ENCODE measurements around the gene RORB.
A peak's percentile ranks its signal among the peaks of the same experiment; 100 is the strongest.
"Not testable (repeated sequence)": the region's sequence is repeated elsewhere in the genome, so short reads cannot be mapped to it uniquely, and the experiment has no call there.

The RORB gene

DNA sequence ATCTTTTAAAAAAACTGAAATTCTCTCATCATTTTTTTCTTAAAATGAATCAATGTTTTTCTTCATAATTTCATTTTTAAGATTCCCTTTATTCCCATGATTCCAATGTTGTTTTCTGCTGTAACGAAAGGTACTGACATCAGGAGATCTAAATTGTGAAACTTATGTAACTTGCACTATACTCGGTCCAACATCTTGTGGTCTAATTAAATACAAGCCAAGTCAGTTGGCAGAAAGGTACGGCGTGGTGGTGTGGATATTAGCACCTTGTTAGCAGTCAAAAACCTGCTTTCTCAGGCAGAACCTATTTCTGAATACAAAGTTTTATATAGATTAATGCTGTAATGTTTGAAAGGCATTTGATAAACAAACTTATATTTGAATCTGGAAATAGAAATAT, 20.1 kb downstream of the RORB start:
- no peak for DNase-seq

DNA sequence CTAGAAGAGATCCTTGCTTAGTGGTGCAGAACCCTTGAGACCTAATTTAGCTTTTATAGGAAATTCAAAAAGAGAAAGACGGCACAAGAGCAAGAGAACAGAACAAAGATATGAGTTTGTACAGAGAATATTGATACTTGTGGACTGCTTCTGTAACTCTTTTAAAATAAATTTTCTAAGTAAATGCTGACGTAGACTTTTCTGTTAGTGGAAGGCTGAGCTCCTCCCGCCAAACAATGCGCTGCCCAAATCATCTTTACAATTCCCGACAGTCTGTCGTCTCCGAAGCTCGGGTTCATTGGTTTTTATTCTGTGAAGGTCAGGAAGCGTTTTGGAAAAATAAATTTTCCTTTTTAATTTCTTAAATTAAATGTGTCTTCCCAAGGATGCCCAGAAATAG, 22.3 kb downstream of the RORB start:
- no peak for DNase-seq

DNA sequence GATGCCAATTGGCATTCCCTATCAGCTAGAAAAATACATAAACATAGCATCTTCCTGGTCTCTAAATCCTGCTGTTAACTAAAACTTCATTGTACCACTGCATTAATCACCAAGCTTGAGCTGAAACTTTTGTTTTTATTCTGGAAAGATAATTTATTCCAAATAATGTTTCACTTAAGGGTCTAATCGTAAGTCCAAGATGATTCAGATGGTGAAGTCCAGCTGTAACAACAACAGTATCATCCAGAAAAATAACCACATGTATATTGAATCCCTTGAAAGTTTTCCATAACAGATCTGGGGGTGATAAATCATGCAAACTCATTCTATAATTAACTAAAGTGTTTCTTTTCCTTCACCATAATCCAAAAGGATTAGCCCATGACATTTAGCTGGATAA, 23.9 kb downstream of the RORB start:
- DNase-seq = no peak

DNA sequence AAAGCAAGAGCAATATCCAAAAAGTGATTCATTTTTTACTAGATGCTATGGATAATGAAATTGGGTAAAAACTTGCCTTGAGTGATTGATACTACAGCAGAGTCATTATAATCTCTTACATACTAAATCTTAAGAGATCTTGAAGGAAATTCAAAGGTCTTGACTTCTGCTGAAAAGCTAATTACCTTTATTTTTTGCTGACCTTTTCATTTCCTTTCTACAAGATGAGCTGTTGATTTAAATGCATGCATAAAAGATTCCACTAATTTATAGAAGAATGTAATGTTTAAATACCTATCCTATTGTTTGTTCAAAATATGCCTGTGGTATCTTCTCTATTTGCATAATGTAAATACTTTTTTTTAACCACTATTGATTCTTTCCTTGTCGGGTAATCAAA, 27.2 kb downstream of the RORB start:
- no peak for DNase-seq

DNA sequence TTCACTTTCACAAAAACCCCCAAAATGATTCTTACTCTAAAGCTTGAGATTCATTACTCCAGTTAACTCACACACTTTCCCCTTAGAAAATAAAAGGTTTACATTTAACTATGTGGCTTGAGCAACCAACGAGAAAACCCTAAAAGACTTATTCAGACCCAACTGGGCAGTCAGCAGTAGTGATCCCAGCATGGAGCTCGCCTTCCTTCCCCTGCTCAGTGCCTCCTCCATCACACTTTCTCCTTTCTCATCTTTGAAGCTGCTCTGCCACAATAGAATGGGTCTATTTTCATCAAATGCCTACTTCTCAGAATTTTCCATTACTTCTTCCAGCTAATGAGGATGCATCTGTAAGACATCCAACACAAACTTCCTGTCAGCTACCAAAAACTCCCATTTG, 29.1 kb downstream of the RORB start:
- DNase-seq = no peak

DNA sequence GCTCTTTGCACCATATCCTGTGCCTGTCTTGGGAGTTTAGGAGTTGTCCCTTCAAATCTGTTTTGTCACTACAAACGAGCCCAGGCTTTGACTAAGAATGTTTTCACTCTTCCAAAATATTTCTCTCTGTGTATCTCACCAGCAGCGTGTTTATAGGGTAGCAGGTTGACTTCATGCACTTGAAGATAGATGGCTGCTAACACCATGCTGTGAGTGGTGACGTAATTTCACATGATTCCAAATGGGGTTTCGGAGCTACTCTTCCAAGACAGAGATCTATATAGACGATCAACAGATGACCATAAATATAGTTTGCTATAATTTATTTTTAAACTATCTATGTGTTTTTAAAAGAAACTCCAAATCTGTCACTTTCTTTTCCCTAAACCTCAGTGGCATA, 30.6 kb downstream of the RORB start:
- no peak for DNase-seq

DNA sequence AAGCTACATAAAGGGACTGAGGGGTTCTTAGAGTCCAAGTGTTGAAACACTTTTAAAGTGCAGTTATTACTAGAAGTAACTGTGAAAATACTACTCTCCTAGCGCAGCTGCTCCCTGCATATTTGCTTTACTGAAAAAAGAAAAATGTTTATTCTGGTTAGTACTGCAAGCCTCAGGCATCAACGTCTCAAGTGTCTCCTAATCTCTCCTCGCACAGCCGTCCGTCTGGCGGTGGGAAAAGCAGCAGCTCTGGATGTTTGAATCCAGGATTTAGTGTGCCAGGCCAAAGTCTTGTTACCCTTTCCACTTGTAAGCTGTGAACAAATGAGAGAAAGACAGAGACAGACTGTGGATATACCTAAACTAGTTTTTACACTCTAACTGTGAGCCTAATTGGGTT, 31.1 kb downstream of the RORB start:
- no peak for DNase-seq

DNA sequence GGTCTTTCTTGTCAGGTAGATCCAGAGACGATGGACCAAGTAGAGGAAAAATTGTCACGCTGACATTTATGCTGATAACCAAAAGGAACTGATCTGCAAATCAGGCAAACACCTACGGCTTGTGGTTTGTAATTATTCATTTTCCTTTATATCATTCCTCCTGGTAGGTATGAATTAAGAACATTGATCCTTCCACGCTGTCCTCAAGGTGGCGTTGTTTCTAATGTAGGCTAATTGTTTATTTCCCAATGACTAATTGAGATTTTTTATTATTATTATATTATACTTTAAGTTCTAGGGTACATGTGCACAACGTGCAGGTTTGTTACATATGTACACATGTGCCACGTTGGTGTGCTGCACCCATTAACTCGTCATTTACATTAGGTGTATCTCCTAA, 33.3 kb downstream of the RORB start:
- not testable (repeated sequence) for DNase-seq

DNA sequence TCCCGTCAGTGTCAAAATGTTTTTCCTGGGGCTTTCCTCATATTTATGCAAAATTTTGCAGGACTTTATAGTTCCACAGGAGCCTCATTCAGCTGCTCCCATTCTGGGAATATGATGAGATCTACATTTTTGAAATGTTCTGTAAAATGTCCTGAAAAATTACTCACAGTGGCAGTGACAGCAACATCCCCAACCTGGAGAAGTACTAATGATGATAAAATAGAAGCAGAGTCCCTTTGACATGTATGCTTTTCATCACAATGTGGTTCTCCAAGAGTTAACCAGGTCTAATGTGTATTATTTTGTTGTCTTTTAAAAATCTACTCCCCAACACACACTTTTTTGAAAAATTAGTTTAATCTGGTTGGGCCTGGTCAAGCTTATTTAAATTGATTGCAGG, 36.1 kb downstream of the RORB start:
- DNase-seq = no peak

DNA sequence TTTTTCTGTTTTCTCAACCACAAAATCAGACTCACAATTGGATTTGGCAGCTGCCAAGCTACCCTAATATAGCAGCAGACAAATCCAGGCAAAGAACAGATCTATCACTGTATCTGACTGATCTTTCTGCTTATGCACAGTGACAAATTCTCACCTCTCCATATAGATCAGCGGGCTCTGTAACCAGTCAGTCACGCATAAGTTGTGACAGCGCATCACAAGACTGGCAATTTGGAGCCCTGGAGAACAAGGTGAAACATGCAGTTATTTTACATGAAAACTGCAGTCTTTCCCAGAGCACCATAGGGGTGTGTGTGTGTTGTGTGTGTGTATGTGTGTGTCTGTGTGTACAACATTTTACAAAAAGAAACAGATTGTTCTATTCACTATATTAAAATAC, 37.7 kb downstream of the RORB start:
- DNase-seq = no peak

DNA sequence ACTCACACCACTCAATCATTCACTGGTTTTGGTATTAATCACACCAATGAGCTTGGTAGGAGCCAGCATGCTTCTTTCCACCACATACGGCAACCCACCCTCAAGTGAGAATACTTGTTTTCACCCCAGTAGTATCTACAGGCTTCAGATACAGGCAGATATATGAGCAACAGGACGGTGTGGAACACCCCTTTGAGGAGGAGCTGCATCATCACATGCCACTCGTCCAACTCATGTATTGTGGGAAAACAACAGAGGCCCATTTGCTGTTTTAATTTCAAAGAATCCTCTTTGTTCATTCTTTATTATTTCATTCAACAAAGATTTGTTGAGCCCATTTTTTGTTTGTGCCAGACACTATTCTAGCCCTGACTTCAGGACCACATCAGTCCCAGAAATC, 46.0 kb downstream of the RORB start:
- no peak for DNase-seq

DNA sequence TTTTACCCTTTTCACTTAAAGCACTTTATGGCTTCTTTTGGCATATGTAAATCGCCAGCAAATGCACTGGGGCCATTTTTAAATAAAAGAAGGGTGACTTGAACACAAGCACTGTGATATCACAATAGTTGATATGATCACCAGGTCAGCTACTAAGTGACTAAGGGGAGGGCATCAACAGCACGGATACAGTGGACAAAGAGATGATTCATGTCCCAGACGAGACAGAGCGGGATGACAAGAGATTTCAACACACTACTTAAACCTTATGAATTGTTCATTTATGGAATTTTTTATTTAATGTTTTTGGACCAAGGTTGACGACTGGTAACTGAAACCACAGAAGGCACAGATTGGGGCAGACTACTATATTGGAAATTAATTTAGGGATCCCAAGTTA, 54.1 kb downstream of the RORB start:
- DNase-seq = no peak

DNA sequence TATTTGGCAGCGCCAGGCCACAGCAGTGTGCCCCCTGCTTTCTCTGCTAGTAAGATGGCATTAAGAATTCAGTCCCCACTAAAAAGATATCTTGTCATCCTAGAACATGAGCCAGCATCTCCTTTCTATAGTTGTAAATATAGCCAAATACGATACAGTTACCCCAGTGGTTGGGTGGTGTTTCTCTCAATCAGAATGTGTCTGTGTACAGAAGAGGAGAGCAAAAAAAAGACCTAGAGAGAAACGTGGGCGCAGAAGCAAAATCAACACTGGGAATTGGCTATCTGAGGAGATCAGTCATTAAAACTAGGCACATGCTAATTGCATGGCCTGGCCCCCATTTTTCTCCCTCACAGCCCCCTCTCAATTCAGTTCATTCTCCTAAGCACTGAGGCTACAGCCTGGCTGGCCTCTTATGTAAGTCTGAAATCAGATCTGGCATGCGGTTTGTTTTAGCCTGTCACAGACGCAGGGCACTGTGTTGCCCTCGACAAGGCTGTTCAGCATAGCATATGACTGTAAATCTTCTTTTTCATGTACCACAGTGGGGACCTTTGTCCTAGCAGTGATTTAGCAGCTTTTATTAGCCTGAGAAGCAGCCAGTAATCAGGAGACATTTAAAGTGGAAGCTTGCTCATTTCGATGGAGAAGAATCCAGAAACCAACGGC, 57.8 kb downstream of the RORB start:
- peak; percentile 5 for DNase-seq

DNA sequence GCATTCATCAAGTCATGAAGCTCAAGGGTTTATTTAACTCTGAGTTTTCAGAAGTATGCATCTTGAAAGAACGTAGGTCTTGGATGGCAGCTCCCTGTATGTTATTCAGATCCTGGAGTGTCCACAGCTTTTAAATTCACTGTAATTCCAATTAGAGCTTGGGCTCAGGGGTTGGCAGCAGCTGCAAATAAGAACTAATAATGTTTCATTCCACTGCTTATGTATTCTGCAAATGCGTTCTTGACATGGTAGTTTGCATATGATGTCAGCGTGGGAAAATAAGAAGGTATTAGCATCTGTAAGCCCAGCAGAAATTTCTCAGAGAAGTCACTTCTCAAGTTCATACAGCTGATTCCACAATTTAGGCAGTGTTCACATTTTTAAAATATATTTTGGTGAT, 58.4 kb downstream of the RORB start:
- DNase-seq = no peak

DNA sequence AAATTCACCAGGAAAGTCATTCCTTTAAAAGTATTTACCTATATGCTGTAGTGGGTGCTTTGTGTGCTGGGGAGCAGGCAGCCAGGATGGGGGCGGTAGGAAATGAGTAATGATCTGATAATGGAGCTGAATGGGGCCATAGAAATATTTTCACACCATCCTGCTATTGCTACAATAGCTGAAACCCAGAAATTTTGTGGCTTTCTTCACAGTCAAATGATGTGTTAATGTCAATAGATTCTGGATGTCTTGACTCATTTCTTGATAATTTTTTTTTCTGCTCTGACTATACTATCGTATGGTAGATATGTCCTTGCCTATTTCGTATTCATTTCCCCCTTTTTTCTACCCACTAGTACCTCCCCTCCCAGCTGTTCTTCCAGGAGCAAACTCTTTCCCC, 59.5 kb downstream of the RORB start:
- no peak for DNase-seq

DNA sequence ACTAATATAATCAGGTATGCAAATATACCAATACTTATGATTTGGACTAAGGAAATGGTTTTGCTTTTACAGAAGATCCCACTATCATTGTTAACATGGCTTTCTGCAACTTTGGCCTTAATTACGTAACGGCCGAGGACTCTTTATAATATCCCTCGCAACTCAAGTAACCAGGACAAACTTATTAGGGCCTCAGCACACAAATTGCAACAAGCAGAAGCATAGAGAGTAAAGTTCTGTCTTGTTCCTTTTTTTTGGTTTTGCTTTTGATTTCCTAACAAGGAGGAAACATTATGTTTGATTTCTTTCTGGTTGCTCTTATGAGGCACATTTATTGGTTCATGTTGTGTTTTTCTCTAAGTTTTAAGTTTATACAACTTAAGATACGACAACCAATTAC, 60.4 kb downstream of the RORB start:
- DNase-seq = no peak

DNA sequence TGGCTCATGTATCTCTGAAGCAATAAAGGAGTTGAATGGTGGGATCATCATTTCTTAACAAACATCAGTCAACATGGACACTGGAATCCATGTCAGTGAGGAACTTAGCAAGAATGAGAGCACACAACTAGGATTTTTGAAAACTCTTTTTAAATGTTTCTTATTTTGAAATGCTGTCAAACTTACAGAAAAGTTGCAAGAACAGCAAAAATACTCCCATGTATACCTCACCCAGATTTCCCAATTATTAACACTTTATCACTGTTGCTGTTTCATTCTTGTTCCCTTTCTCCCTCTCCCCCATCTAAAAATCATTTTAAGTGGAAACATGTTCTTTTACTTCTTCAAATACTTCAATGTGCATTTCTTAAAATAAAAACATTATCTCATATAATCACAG, 65.5 kb downstream of the RORB start:
- no peak for DNase-seq

DNA sequence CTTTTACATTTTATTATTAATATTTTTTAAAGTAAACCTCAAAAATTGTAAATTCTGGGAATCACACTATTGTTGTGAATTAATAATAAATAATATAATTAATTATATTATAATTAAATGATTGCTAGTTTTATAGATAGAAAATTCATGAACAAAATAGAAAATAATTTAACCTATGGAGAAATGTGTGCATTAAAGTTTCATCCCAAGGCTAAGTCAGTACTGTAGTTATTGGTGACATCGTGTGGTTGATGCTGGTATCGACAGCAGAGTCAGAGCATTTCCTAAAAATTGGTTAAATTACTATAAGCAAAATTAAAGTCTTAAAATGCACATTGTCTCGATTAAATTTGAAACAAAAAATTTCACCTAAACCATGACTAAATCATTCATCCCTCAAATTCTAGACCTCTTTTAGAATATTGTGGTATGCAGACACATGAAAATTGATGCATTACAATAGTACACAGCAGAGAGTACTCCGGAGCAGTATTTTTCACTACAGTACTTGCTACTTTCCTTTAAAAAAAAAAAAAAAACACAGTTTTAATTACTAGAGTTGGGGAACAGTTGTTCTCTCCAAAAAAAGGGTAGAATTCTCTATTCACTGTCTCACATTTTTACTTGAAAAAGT, 73.9 kb downstream of the RORB start:
- peak; percentile 8 for DNase-seq

DNA sequence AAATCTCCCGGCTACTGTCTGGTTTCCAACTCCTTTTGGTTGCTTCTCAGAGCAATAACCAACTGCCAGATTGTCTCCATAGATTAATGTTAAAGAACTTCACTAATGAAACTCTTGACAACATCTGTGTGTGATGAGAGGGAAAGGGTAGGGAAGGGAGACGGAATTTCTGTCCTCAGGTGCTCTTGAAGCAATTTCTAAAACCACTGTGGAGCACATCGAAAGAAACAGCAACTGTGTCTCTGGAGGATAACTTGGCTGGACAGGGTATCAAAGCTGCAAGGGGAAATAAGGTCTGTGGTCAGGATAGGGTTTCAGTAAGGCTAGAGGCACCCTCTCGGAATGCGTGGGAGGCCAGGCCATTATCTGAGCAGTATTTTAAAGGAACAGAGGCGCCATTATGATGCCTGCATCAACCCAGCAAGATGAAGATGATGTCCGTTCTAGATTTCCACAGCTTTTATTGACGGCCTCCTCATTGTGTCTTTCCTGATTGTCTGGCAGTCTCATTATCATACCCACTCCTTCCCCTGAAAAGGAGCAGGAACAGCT, 76.6 kb downstream of the RORB start:
- DNase-seq = no peak

DNA sequence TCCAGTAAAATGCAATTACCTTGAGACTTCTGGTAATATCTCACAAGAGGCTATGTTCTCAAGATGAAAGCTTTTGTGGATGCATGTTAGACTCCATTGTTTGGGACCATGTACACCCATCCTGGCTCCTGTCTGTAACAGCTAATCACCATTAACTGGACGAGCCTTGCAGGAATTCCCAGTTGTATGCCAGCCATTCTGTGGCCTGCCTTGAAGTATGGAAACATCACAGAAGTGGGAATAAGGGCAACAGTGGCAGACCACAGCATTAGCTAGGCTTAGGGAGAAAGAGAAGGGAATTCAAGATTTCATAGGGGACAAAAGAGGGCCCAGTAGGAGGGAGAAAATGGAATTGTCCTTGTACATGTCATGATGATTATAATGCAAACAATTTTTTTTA, 79.0 kb downstream of the RORB start:
- DNase-seq = no peak

DNA sequence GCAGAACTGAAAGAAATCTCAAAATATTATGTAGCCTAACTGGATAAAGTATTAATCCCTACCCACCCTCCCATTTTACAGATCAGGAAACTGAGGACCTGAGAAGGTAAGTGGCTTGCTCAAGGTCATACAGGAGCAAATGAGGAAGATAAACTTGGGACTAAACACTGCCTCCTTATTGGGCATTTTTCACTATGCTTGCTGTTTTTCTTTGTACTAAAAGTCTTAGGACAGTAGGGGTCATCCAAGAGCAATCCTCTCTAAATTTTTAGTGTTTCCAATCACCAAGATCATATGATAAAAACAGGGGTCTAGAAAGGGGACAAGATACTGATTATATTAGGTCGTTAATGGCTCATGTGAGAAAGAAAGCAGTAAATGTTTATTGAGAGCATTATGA, 80.8 kb downstream of the RORB start:
- DNase-seq = no peak

DNA sequence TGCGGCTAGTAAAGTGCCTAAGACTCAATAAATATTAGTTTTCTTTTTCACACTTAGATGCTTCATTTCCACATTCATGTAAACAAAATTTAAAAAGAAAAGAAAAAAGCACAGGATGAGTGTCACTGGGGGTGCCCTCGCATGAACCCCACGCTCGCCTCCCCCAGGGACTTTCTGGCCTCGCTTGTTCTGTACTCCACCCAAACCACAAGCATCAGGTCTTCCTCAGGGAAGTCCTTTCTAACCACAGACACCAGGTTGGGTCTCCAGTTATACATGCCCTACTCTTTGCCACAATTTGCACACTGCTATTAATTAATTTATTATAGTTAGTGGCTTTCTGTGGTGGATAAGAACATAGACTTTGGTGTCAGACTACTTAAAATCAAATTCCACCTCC, 92.4 kb downstream of the RORB start:
- no peak for DNase-seq

DNA sequence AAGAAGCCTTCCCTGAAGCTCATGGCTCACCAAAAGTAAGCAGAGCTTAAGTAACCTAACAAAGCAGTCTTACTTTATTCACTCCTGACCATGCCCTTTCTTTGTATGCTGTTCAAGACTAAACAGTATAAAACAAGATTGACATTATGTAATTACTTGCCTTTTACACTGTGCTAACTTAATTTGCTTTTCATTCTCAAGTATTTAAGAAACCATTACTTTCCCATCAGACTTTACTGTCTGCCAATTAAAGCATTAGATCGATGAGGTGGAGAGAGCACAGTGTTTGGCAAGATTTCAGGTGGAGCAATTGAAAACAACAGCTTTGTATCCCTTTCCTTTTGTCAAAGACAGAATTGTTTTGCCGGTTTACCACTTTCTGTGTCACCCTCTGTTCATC, 98.2 kb downstream of the RORB start:
- no peak for DNase-seq

DNA sequence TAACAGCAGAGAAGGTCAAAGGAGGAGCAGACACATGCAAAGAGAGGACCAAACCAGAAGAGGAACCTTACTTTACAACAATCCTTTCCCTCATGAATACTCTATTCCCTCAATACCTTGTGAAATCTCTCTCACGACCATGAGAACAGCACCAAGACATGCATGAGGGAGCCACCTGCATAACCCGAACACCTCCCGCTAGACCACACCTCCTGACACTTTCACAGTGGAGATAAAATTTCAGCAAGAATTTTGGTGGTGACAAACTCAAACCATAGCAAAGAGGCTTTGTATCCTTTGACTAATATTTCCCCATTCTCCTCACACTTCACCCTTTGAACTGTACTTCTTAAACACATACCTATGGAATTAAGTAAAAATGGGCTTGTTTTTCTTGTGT, 101.7 kb downstream of the RORB start:
- no peak for DNase-seq

Data from NCI-H1092 (cell line).